GOT3 (cell line): ENCODE measurements around the gene POLG2.
"Not testable (repeated sequence)": the region's sequence is repeated elsewhere in the genome, so short reads cannot be mapped to it uniquely, and the experiment has no call there.

Source experiments
- DNase-seq: peaks from one replicate; lab custom pipeline; 2025; ENCODE audit warnings: mixed read lengths; lab: John Stamatoyannopoulos, UW

Gene POLG2

GRCh38 chr17:64484380-64484779, 12.5 kb downstream of the POLG2 start:
- no peak for DNase-seq

GRCh38 chr17:64480951-64481350, 15.9 kb downstream of the POLG2 start:
- no peak for DNase-seq

- no peak for DNase-seq
Observed at GRCh38 chr17:64477849-64478248, 19.0 kb downstream of the POLG2 start.

GRCh38 chr17:64472564-64472963, 24.3 kb downstream of the POLG2 start:
- DNase-seq: no peak

GRCh38 chr17:64471440-64471839, 25.4 kb downstream of the POLG2 start:
- no peak for DNase-seq

- no peak for DNase-seq
Observed at GRCh38 chr17:64470625-64471024, 26.2 kb downstream of the POLG2 start.

GRCh38 chr17:64466834-64467233, 30.0 kb downstream of the POLG2 start:
- not testable (repeated sequence) for DNase-seq

GRCh38 chr17:64466019-64466735, 30.7 kb downstream of the POLG2 start:
- no peak for DNase-seq

- DNase-seq: no peak
Observed at GRCh38 chr17:64461788-64462187, 35.1 kb downstream of the POLG2 start.

GRCh38 chr17:64460955-64461354, 35.9 kb downstream of the POLG2 start:
- no peak for DNase-seq

- DNase-seq: not testable (repeated sequence)
Observed at GRCh38 chr17:64459818-64460217, 37.0 kb downstream of the POLG2 start.

- DNase-seq: no peak
Observed at GRCh38 chr17:64459284-64459747, 37.5 kb downstream of the POLG2 start.

- DNase-seq: no peak
Observed at GRCh38 chr17:64458756-64459155, 38.1 kb downstream of the POLG2 start.

- DNase-seq: no peak
Observed at GRCh38 chr17:64457156-64457555, 39.7 kb downstream of the POLG2 start.

- no peak for DNase-seq
Observed at GRCh38 chr17:64455993-64456885, 40.6 kb downstream of the POLG2 start.

GRCh38 chr17:64449545-64449944, 47.3 kb downstream of the POLG2 start:
- no peak for DNase-seq

- no peak for DNase-seq
Observed at GRCh38 chr17:64448665-64449512, 48.0 kb downstream of the POLG2 start, which contains the start of gene MILR1. Gene MILR1 (plus strand): TSS chr17:64449115. CDS start chr17:64449169, 54 bp downstream.

- DNase-seq: no peak
Observed at GRCh38 chr17:64447526-64447925, 49.3 kb downstream of the POLG2 start.

GRCh38 chr17:64443086-64443760, 53.6 kb downstream of the POLG2 start:
- no peak for DNase-seq

GRCh38 chr17:64442541-64442971, 54.3 kb downstream of the POLG2 start:
- DNase-seq: no peak

- no peak for DNase-seq
Observed at GRCh38 chr17:64441772-64442540, 54.9 kb downstream of the POLG2 start.
